KMS-11 (cell line): ENCODE results near the gene SELENOO.

Experiments
- H2AFZ ChIP-seq: fragments of 200-600 bp; sonication (generic); 2 replicates; pipeline ENCODE4 v1.6.1; 2016; ENCODE audit warnings: antibody characterized with exemption, mixed run types, low read depth
- H3K27ac ChIP-seq: fragments of 200-600 bp; sonication (generic); 2 replicates; pipeline ENCODE4 v1.6.1; 2016; ENCODE audit warnings: mild to moderate bottlenecking, mixed run types
- H3K27me3 ChIP-seq: fragments of 200-600 bp; sonication (generic); 2 replicates; pipeline ENCODE4 v1.6.1; 2017; ENCODE audit warnings: mild to moderate bottlenecking, low read depth, mixed run types, moderate library complexity; ENCODE audit not compliant: insufficient read depth
- H3K36me3 ChIP-seq: fragments of 200-600 bp; sonication (generic); 2 replicates; pipeline ENCODE4 v1.6.1; 2017; ENCODE audit warnings: mild to moderate bottlenecking, mixed run types; ENCODE audit not compliant: insufficient read depth
- H3K4me1 ChIP-seq: fragments of 200-600 bp; sonication (generic); 2 replicates; pipeline ENCODE4 v1.6.1; 2016; ENCODE audit warnings: mild to moderate bottlenecking, low read depth, mixed run types; ENCODE audit not compliant: poor library complexity, severe bottlenecking
- H3K4me2 ChIP-seq: fragments of 200-600 bp; sonication (generic); 2 replicates; pipeline ENCODE4 v1.7.0; 2016; ENCODE audit warnings: mild to moderate bottlenecking, mixed run types
- H3K4me3 ChIP-seq: fragments of 200-600 bp; sonication (generic); IDR thresholded peaks from 2 replicates; pipeline ENCODE4 v1.6.1; 2017; ENCODE audit warnings: low read depth, low read length, mixed read lengths; ENCODE audit not compliant: insufficient read depth
- H3K79me2 ChIP-seq: fragments of 200-600 bp; sonication (generic); 2 replicates; pipeline ENCODE4 v1.6.1; 2016; ENCODE audit warnings: low read depth, mixed run types; ENCODE audit not compliant: insufficient read depth
- H3K9ac ChIP-seq: fragments of 200-600 bp; sonication (generic); 2 replicates; pipeline ENCODE4 v1.6.1; 2016; ENCODE audit warnings: mild to moderate bottlenecking, mixed run types
- H4K20me1 ChIP-seq: fragments of 200-600 bp; sonication (generic); 2 replicates; pipeline ENCODE4 v1.6.1; 2016; ENCODE audit warnings: mild to moderate bottlenecking, mixed run types; ENCODE audit not compliant: insufficient read depth
- CTCF ChIP-seq: fragments of 200-600 bp; sonication (generic); conservative IDR thresholded peaks from 2 replicates; pipeline ENCODE4 v1.6.1; 2017; ENCODE audit warnings: low read depth, mild to moderate bottlenecking, antibody characterized with exemption, low read length, moderate library complexity, mixed read lengths

Gene SELENOO

GRCh38 chr22:50252082-50253045 is 51.6 kb downstream of the SELENOO start:
- Histone ChIP-seq H3K4me3 (no peak overlapping the region), H3K9ac (no peak overlapping the region), H3K27me3 (no peaks in the 10 kb centered on the region), H4K20me1 (no peaks in the 10 kb centered on the region), H3K4me2 (no peak overlapping the region), H3K27ac (no peak overlapping the region), H2AFZ (no peak overlapping the region), H3K4me1 (no peaks in the 10 kb centered on the region), H3K79me2 (no peaks in the 10 kb centered on the region), H3K36me3 (no peaks in the 10 kb centered on the region)
- 0 out of 2 replicates have a peak, but pooled peaks have one; percentile 37 for TF ChIP-seq CTCF

- H3K36me3 ChIP-seq: no peaks in the 10 kb centered on the region
These were observed 52.5 kb downstream of the SELENOO start for GRCh38 chr22:50253046-50253915.

GRCh38 chr22:50253941-50254340 is 53.1 kb downstream of the SELENOO start:
- no peaks in the 10 kb centered on the region for H3K79me2 ChIP-seq
- H3K36me3 ChIP-seq: no peaks in the 10 kb centered on the region
- H3K4me3 ChIP-seq: no peak overlapping the region
- H3K4me1 ChIP-seq: no peaks in the 10 kb centered on the region
- no peak overlapping the region for H3K27ac ChIP-seq
- no peak overlapping the region for H3K4me2 ChIP-seq
- H2AFZ ChIP-seq: no peak overlapping the region
- H4K20me1 ChIP-seq: no peaks in the 10 kb centered on the region
- no peaks in the 10 kb centered on the region for H3K27me3 ChIP-seq
- no peak for TF ChIP-seq CTCF
- no peak overlapping the region for H3K9ac ChIP-seq

More at GRCh38 chr22:50253046-50253915, 52.5 kb downstream of the SELENOO start:
- H3K4me3 ChIP-seq: no peak overlapping the region
- H3K9ac ChIP-seq: no peak overlapping the region
- no peaks in the 10 kb centered on the region for H3K27me3 ChIP-seq
- no peak for TF ChIP-seq CTCF
- no peak overlapping the region for H2AFZ ChIP-seq
- H3K4me1 ChIP-seq: no peaks in the 10 kb centered on the region
- no peak overlapping the region for H3K4me2 ChIP-seq
- no peak overlapping the region for H3K27ac ChIP-seq
- no peaks in the 10 kb centered on the region for H3K79me2 ChIP-seq
- no peaks in the 10 kb centered on the region for H4K20me1 ChIP-seq

GRCh38 chr22:50255099-50255498 is 54.3 kb downstream of the SELENOO start:
- H3K27me3 ChIP-seq: no peaks in the 10 kb centered on the region
- no peaks in the 10 kb centered on the region for H4K20me1 ChIP-seq
- H3K4me2 ChIP-seq: no peak overlapping the region
- H3K4me1 ChIP-seq: no peaks in the 10 kb centered on the region
- H3K27ac ChIP-seq: no peak overlapping the region
- no peaks in the 10 kb centered on the region for H3K79me2 ChIP-seq
- H2AFZ ChIP-seq: no peak overlapping the region
- no peaks in the 10 kb centered on the region for H3K36me3 ChIP-seq
- H3K4me3 ChIP-seq: no peak overlapping the region
- H3K9ac ChIP-seq: no peak overlapping the region
- no peak for TF ChIP-seq CTCF
